ENCODE measurements around the gene ABCC3.

ABCC3 gene

GRCh38 chr17:50642722-50643656 is 8.3 kb downstream of the ABCC3 start:
- Histone ChIP-seq H3K36me3 (ENCODE audit: control insufficient read depth in 1 of 2, insufficient read depth in 2 of 2, low read length in 2 of 2) (peaks cover 0 to 5% of the 10 kb centered on the region in 2 donors), H3K9me3 (ENCODE audit: control insufficient read depth in 1 of 2, low read length in 2 of 2) (no peaks in the 10 kb centered on the region), H3K9ac (ENCODE audit: low read depth in 1 of 2, low read length in 2 of 2) (no peak overlapping the region), H3K27me3 (ENCODE audit: control insufficient read depth in 1 of 2, insufficient read depth in 2 of 2, low read length in 2 of 2) (no peaks in the 10 kb centered on the region), H3K4me3 (ENCODE audit: low read depth in 1 of 2, low read length in 2 of 2) (no peak overlapping the region), H3K4me1 (ENCODE audit: control insufficient read depth in 1 of 2, insufficient read depth in 2 of 2, low read length in 2 of 2) (peaks cover 40 to 47% of the 10 kb centered on the region in 2 donors), H3K27ac (ENCODE audit: low read depth, low read length) (no peak overlapping the region)

GRCh38 chr17:50645748-50646682 is 11.3 kb downstream of the ABCC3 start:
- peaks cover 11 to 17% of the 10 kb centered on the region in 2 donors for H3K4me1 ChIP-seq (ENCODE audit: control insufficient read depth in 1 of 2, insufficient read depth in 2 of 2, low read length in 2 of 2)
- H3K27ac ChIP-seq (ENCODE audit: low read depth, low read length): no peak overlapping the region
- H3K4me3 ChIP-seq (ENCODE audit: low read depth in 1 of 2, low read length in 2 of 2): no peak overlapping the region
- H3K9ac ChIP-seq (ENCODE audit: low read depth in 1 of 2, low read length in 2 of 2): no peak overlapping the region
- H3K9me3 ChIP-seq (ENCODE audit: control insufficient read depth in 1 of 2, low read length in 2 of 2): no peaks in the 10 kb centered on the region
- H3K36me3 ChIP-seq (ENCODE audit: control insufficient read depth in 1 of 2, insufficient read depth in 2 of 2, low read length in 2 of 2): peaks cover 0 to 5% of the 10 kb centered on the region in 2 donors
- H3K27me3 ChIP-seq (ENCODE audit: control insufficient read depth in 1 of 2, insufficient read depth in 2 of 2, low read length in 2 of 2): no peaks in the 10 kb centered on the region

GRCh38 chr17:50647187-50647586 is 12.5 kb downstream of the ABCC3 start:
- H3K9ac ChIP-seq (ENCODE audit: low read depth in 1 of 2, low read length in 2 of 2): no peak overlapping the region
- no peaks in the 10 kb centered on the region for H3K27me3 ChIP-seq (ENCODE audit: control insufficient read depth in 1 of 2, insufficient read depth in 2 of 2, low read length in 2 of 2)
- H3K9me3 ChIP-seq (ENCODE audit: control insufficient read depth in 1 of 2, low read length in 2 of 2): no peaks in the 10 kb centered on the region
- H3K4me1 ChIP-seq (ENCODE audit: control insufficient read depth in 1 of 2, insufficient read depth in 2 of 2, low read length in 2 of 2): peaks cover 6 to 10% of the 10 kb centered on the region in 2 donors
- no peak overlapping the region for H3K4me3 ChIP-seq (ENCODE audit: low read depth in 1 of 2, low read length in 2 of 2)
- peaks cover 0 to 5% of the 10 kb centered on the region in 2 donors for H3K36me3 ChIP-seq (ENCODE audit: control insufficient read depth in 1 of 2, insufficient read depth in 2 of 2, low read length in 2 of 2)
- no peak overlapping the region for H3K27ac ChIP-seq (ENCODE audit: low read depth, low read length)

- Histone ChIP-seq H3K9me3 (ENCODE audit: control insufficient read depth in 1 of 2, low read length in 2 of 2) (no peaks in the 10 kb centered on the region), H3K27ac (ENCODE audit: low read depth, low read length) (no peak overlapping the region), H3K27me3 (ENCODE audit: control insufficient read depth in 1 of 2, insufficient read depth in 2 of 2, low read length in 2 of 2) (no peaks in the 10 kb centered on the region), H3K4me1 (ENCODE audit: control insufficient read depth in 1 of 2, insufficient read depth in 2 of 2, low read length in 2 of 2) (no peaks in the 10 kb centered on the region), H3K36me3 (ENCODE audit: control insufficient read depth in 1 of 2, insufficient read depth in 2 of 2, low read length in 2 of 2) (no peaks in the 10 kb centered on the region), H3K4me3 (ENCODE audit: low read depth in 1 of 2, low read length in 2 of 2) (no peak overlapping the region), H3K9ac (ENCODE audit: low read depth in 1 of 2, low read length in 2 of 2) (no peak overlapping the region)
Measured at GRCh38 chr17:50649042-50649908, 14.6 kb downstream of the ABCC3 start.

- Histone ChIP-seq H3K27me3 (ENCODE audit: control insufficient read depth in 1 of 2, insufficient read depth in 2 of 2, low read length in 2 of 2) (no peaks in the 10 kb centered on the region), H3K4me3 (ENCODE audit: low read depth in 1 of 2, low read length in 2 of 2) (no peak overlapping the region), H3K4me1 (ENCODE audit: control insufficient read depth in 1 of 2, insufficient read depth in 2 of 2, low read length in 2 of 2) (peaks cover 0 to 2% of the 10 kb centered on the region in 2 donors)
Measured at GRCh38 chr17:50651661-50652060, 17.0 kb downstream of the ABCC3 start.

GRCh38 chr17:50653738-50654137 is 19.1 kb downstream of the ABCC3 start:
- Histone ChIP-seq H3K4me1 (ENCODE audit: control insufficient read depth in 1 of 2, insufficient read depth in 2 of 2, low read length in 2 of 2) (peaks cover 14 to 23% of the 10 kb centered on the region in 2 donors), H3K27me3 (ENCODE audit: control insufficient read depth in 1 of 2, insufficient read depth in 2 of 2, low read length in 2 of 2) (no peaks in the 10 kb centered on the region), H3K4me3 (ENCODE audit: low read depth in 1 of 2, low read length in 2 of 2) (no peak overlapping the region), H3K27ac (ENCODE audit: low read depth, low read length) (no peak overlapping the region), H3K36me3 (ENCODE audit: control insufficient read depth in 1 of 2, insufficient read depth in 2 of 2, low read length in 2 of 2) (no peaks in the 10 kb centered on the region), H3K9ac (ENCODE audit: low read depth in 1 of 2, low read length in 2 of 2) (no peak overlapping the region), H3K9me3 (ENCODE audit: control insufficient read depth in 1 of 2, low read length in 2 of 2) (no peaks in the 10 kb centered on the region)

More at GRCh38 chr17:50651661-50652060, 17.0 kb downstream of the ABCC3 start:
- Histone ChIP-seq H3K36me3 (ENCODE audit: control insufficient read depth in 1 of 2, insufficient read depth in 2 of 2, low read length in 2 of 2) (no peaks in the 10 kb centered on the region), H3K9me3 (ENCODE audit: control insufficient read depth in 1 of 2, low read length in 2 of 2) (no peaks in the 10 kb centered on the region), H3K9ac (ENCODE audit: low read depth in 1 of 2, low read length in 2 of 2) (no peak overlapping the region), H3K27ac (ENCODE audit: low read depth, low read length) (no peak overlapping the region)

- Histone ChIP-seq H3K36me3 (ENCODE audit: control insufficient read depth in 1 of 2, insufficient read depth in 2 of 2, low read length in 2 of 2) (no peaks in the 10 kb centered on the region), H3K4me1 (ENCODE audit: control insufficient read depth in 1 of 2, insufficient read depth in 2 of 2, low read length in 2 of 2) (peaks cover 41 to 46% of the 10 kb centered on the region in 2 donors), H3K4me3 (ENCODE audit: low read depth in 1 of 2, low read length in 2 of 2) (no peak overlapping the region), H3K27me3 (ENCODE audit: control insufficient read depth in 1 of 2, insufficient read depth in 2 of 2, low read length in 2 of 2) (no peaks in the 10 kb centered on the region), H3K27ac (ENCODE audit: low read depth, low read length) (no peak overlapping the region), H3K9me3 (ENCODE audit: control insufficient read depth in 1 of 2, low read length in 2 of 2) (no peaks in the 10 kb centered on the region), H3K9ac (ENCODE audit: low read depth in 1 of 2, low read length in 2 of 2) (no peak overlapping the region)
Measured at GRCh38 chr17:50656509-50656908, 21.8 kb downstream of the ABCC3 start.

GRCh38 chr17:50657054-50657453 is 22.4 kb downstream of the ABCC3 start:
- Histone ChIP-seq H3K27ac (ENCODE audit: low read depth, low read length) (no peak overlapping the region), H3K9me3 (ENCODE audit: control insufficient read depth in 1 of 2, low read length in 2 of 2) (no peaks in the 10 kb centered on the region), H3K4me3 (ENCODE audit: low read depth in 1 of 2, low read length in 2 of 2) (peak overlapping the region in 1 of 2 donors; percentile 19), H3K9ac (ENCODE audit: low read depth in 1 of 2, low read length in 2 of 2) (no peak overlapping the region), H3K27me3 (ENCODE audit: control insufficient read depth in 1 of 2, insufficient read depth in 2 of 2, low read length in 2 of 2) (no peaks in the 10 kb centered on the region), H3K4me1 (ENCODE audit: control insufficient read depth in 1 of 2, insufficient read depth in 2 of 2, low read length in 2 of 2) (peaks cover 46 to 51% of the 10 kb centered on the region in 2 donors), H3K36me3 (ENCODE audit: control insufficient read depth in 1 of 2, insufficient read depth in 2 of 2, low read length in 2 of 2) (no peaks in the 10 kb centered on the region)

GRCh38 chr17:50657627-50658026 is 22.9 kb downstream of the ABCC3 start:
- Histone ChIP-seq H3K36me3 (ENCODE audit: control insufficient read depth in 1 of 2, insufficient read depth in 2 of 2, low read length in 2 of 2) (no peaks in the 10 kb centered on the region), H3K9me3 (ENCODE audit: control insufficient read depth in 1 of 2, low read length in 2 of 2) (no peaks in the 10 kb centered on the region), H3K4me1 (ENCODE audit: control insufficient read depth in 1 of 2, insufficient read depth in 2 of 2, low read length in 2 of 2) (peaks cover 49 to 57% of the 10 kb centered on the region in 2 donors), H3K27me3 (ENCODE audit: control insufficient read depth in 1 of 2, insufficient read depth in 2 of 2, low read length in 2 of 2) (no peaks in the 10 kb centered on the region), H3K9ac (ENCODE audit: low read depth in 1 of 2, low read length in 2 of 2) (no peak overlapping the region), H3K27ac (ENCODE audit: low read depth, low read length) (no peak overlapping the region), H3K4me3 (ENCODE audit: low read depth in 1 of 2, low read length in 2 of 2) (peak overlapping the region in 1 of 2 donors; percentile 19)

All from duodenal mucosa (tissue), 2 donors.